ENCODE results near the gene OAS2. TPM values are rescaled to one million over a fixed set of nuclear protein-coding genes. Genes with fewer than 3 reads are reported as not detected.

The OAS2 gene
- total RNA-seq, 1 donor from 2014 or later, result 8.0 TPM

DNA sequence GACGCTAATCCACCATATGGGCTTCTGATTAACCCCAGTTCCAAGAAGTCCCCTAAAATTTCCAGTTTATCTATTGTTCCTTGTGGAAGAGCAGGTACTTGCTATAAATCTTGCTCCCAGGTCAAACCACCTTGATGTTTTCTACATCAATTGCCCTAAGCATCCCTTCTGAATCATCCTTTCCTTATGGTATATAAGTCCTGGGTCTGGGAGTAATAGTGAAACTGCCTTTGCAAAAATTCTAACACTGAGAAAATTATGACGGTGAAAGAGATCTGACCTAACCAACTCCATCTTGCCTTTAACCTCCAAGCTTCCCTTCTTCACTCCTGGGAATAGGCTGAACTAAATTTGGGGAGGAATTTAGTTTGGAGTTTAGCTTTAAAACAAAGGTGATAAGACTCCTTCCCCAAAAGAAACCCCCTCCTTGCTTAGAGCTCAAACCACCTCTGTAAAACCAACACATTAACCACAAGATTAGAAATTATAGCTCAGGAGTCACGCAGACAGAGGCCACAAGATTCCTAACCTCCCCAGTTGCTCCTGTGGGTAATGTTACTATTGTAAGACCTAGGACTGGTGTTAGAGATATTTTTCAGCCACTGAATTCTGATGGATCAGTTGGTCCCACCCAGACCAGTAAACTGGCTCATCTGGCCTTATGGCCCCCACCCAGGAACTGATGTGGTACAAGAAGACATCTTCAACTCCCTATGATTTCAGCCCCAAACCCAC is 44.4 kb downstream of the OAS2 start:
- Histone ChIP-seq H3K36me3 (no peaks in the 10 kb centered on the region), H3K27me3 (no peaks in the 10 kb centered on the region), H3K4me3 (no peak overlapping the region), H3K9me3 (no peaks in the 10 kb centered on the region), H3K4me1 (no peaks in the 10 kb centered on the region), H3K27ac (no peak overlapping the region)
- no peak for DNase-seq (ENCODE audit: low spot score in 2 of 2)
- intact Hi-C loops (cut with DNase I), result no loop called here
- TF ChIP-seq, protein P1, sequence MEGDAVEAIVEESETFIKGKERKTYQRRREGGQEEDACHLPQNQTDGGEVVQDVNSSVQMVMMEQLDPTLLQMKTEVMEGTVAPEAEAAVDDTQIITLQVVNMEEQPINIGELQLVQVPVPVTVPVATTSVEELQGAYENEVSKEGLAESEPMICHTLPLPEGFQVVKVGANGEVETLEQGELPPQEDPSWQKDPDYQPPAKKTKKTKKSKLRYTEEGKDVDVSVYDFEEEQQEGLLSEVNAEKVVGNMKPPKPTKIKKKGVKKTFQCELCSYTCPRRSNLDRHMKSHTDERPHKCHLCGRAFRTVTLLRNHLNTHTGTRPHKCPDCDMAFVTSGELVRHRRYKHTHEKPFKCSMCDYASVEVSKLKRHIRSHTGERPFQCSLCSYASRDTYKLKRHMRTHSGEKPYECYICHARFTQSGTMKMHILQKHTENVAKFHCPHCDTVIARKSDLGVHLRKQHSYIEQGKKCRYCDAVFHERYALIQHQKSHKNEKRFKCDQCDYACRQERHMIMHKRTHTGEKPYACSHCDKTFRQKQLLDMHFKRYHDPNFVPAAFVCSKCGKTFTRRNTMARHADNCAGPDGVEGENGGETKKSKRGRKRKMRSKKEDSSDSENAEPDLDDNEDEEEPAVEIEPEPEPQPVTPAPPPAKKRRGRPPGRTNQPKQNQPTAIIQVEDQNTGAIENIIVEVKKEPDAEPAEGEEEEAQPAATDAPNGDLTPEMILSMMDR (IDR thresholded peaks at IDR 0.05), result no peak

DNA sequence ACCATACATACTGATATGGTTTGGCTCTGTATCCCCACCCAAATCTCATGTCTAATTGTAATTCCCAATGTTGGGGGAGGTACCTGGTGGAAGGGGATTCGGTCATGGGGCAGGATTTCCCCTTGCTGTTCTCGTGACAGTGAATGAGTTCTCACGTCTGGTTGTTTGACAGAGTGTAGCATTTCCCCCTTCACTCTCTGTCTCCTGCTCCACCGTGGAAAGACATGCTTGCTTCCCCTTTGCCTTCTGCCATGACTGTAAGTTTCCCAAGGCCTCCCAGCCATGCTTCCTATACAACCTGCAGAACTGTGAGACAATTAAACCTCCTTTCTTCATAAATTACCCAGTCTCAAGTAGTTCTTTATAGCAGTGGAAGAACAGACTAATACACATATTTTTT is 49.4 kb downstream of the OAS2 start:
- TF ChIP-seq, protein P1 (IDR thresholded peaks at IDR 0.05), result no peak

DNA sequence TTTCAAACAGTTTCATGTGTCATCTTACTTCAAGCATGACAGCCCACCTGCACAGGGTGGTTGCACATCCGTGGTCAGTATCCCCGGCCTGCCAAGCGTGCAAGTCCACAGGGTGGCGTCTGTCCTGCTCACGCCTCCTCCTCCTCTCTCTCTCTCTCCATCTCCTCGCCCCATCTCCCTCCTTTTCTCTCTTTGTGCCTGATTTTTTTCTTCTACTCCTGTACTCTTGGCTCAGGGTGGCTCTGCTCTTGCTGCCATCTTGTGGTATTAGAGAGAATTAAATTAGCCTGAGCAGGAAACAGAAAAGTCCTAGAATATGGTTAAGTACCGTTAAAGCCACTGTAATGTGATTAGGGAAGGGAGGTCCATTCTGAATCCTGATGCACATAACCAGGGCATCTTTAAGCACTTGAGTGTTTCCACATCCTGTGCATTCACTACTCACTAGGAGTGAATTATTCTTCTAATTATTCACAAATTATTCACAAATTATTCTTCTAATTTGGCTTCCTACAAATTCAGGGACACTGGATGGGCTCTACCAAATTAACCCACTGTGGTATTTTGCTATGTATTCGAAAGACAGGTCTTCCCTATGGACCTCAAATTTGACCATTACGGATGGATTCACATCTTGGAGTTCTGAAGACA is 52.7 kb downstream of the OAS2 start:
- Histone ChIP-seq H3K27ac (no peak overlapping the region), H3K9me3 (no peaks in the 10 kb centered on the region), H3K36me3 (no peaks in the 10 kb centered on the region), H3K4me1 (no peaks in the 10 kb centered on the region), H3K4me3 (no peak overlapping the region), H3K27me3 (no peaks in the 10 kb centered on the region)
- TF ChIP-seq, protein P1 (IDR thresholded peaks at IDR 0.05), result peak; percentile 20 to 59 (median 50)
- DNase-seq (ENCODE audit: low spot score in 2 of 2), result no peak
- intact Hi-C loops (cut with DNase I), result loop anchor here (10.0 kb wide), 1 partner anchor 126 kb away; the partner anchor contains the start of gene OAS1

More for the DNA sequence above, 49.4 kb downstream of the OAS2 start:
- Histone ChIP-seq H3K4me1 (no peaks in the 10 kb centered on the region), H3K4me3 (no peak overlapping the region), H3K36me3 (no peaks in the 10 kb centered on the region), H3K9me3 (no peaks in the 10 kb centered on the region), H3K27me3 (no peaks in the 10 kb centered on the region), H3K27ac (no peak overlapping the region)
- intact Hi-C loops (cut with DNase I), result no loop called here
- no peak for DNase-seq (ENCODE audit: low spot score in 2 of 2)

DNA sequence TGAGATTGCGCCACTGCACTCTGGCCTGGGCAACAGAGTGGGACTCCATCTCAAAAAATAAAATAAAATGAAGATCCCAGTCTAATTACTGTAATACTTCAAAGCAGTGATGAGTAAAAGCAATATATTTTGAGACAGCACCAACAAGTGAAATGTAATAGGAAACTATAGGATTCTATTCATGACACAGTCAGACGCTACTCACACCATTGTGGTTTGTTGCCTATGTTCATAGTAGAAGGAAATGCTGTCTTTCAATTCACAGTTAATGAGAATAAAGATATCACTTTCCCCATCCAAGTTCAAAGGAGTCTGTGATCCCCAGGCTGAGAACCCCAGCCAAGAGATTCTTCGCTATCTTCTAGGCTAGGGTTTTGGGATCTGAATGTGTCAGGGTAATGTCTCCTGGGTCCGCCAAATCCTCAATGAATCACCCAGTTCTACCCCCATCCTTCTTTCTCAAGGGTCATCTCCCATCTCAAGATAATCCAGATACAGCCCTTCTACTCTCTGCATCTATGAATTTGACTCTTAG is 61.7 kb downstream of the OAS2 start:
- Histone ChIP-seq H3K27ac (no peak overlapping the region), H3K9me3 (no peaks in the 10 kb centered on the region), H3K4me1 (no peaks in the 10 kb centered on the region), H3K4me3 (no peak overlapping the region), H3K36me3 (no peaks in the 10 kb centered on the region), H3K27me3 (no peaks in the 10 kb centered on the region)
- DNase-seq (ENCODE audit: low spot score in 2 of 2), result no peak
- TF ChIP-seq, protein P1 (IDR thresholded peaks at IDR 0.05), result no peak
- intact Hi-C loops (cut with DNase I), result loop anchor here (10.0 kb wide), 1 partner anchor 135 kb away; the partner anchor contains the start of gene OAS1

DNA sequence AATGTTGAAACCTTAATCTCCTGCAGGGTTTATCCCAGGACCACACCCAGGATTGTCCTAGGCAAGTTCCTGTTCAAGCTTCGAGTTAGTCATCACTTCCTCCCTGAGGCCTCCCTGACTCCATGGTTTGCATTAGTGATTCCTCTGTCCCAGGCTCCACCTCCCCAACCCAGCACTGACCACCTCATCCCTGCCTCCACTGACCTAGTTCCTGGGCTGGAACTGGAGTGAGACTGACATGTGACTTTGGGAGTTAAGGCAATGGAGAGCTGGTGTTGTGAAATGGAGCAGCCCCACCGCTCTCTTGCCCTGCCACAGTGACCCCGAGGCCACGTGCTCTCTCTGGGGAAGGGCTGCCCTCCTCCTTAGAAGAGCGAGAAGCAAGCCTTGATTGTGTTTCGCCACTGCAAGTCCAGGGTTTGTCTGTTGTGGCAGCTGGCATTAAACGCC is 62.4 kb downstream of the OAS2 start:
- intact Hi-C loops (cut with DNase I), result no loop called here
- H3K27ac ChIP-seq, result peak overlapping the region in 1 of 2 donors; percentile 10
- H3K36me3 ChIP-seq, result no peaks in the 10 kb centered on the region
- TF ChIP-seq, protein P1 (IDR thresholded peaks at IDR 0.05), result no peak
- DNase-seq (ENCODE audit: low spot score in 2 of 2), result peak; percentile 61 to 86
- H3K9me3 ChIP-seq, result no peaks in the 10 kb centered on the region
- no peaks in the 10 kb centered on the region for H3K4me1 ChIP-seq
- no peaks in the 10 kb centered on the region for H3K27me3 ChIP-seq
- no peak overlapping the region for H3K4me3 ChIP-seq
